ENCODE results near the gene DUSP22.

- TF ChIP-seq CTCF (IDR thresholded peaks at IDR 0.05) (no peak), POLR2A (IDR thresholded peaks at IDR 0.05) (no peak), POLR2AphosphoS5 (IDR thresholded peaks at IDR 0.05) (no peak), EP300 (IDR thresholded peaks at IDR 0.05) (no peak)
Observed at GRCh38 chr6:354631-355280, 62.5 kb downstream of the DUSP22 start.
